8988T (cell line): Measurements from ENCODE around the gene CAMK1G.

Source experiments
- DNase-seq: peaks from one replicate; pipeline ENCODE4 v3.0.0; 2011

The CAMK1G gene

DNA sequence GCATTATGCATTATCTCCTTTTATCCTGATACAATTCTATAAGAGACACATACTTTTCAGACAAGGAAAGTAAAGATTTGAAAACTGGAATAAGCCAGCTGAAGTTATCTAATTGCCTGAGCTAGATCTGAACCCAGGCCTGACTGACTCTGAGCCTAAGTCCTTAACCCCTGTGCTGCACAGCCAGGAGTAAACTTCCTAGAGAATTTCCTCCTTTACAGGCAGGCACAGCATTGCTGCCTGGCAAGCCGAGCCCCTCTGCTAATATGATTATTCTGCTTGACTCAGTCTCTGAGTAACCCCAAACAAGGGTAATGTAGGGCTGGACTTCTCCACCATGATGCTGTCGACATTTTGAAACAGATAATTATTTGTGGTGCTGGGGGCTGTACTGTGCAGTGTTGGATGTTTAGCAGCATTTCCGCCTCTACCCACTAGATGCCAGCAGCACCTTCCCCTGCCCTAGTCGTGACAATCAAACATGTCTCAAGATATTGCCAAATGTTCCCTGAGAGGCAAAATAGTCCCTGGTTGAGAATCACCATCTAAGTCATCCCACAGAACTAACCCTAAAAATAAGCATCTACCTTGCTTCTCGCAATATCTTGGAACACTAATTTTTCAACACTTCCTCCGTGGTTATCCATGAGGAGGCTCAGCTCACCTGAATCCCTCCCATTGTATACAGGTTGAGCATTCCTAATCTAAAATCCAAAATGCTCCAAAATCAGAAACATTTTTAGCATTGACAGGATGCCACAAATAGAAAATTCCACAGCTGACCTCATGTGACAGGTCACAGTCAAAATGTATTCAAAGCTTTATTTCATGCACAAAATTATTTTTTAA lies 18.5 kb downstream of the CAMK1G start:
- DNase-seq = no peak

GRCh38 chr1:209603877-209604276 lies 20.4 kb downstream of the CAMK1G start:
- DNase-seq = no peak

GRCh38 chr1:209607102-209607794 lies 23.7 kb downstream of the CAMK1G start:
- no peak for DNase-seq

DNA sequence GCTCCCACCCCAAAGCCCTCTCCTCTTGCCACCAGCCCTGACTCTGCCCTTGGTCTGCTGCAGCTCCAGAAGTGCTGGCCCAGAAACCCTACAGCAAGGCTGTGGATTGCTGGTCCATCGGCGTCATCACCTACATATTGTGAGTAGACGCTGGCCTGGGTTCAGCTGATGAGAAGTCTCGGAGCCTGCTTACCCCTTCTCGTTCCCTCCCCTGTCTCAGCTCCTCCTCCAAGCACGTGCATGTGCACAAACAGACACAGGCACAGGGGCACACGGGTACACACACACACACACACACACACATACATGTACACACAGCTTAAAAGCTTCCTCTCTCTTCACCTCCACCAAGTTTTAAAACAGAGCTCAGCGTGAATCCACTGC lies 24.3 kb downstream of the CAMK1G start:
- DNase-seq = no peak

DNA sequence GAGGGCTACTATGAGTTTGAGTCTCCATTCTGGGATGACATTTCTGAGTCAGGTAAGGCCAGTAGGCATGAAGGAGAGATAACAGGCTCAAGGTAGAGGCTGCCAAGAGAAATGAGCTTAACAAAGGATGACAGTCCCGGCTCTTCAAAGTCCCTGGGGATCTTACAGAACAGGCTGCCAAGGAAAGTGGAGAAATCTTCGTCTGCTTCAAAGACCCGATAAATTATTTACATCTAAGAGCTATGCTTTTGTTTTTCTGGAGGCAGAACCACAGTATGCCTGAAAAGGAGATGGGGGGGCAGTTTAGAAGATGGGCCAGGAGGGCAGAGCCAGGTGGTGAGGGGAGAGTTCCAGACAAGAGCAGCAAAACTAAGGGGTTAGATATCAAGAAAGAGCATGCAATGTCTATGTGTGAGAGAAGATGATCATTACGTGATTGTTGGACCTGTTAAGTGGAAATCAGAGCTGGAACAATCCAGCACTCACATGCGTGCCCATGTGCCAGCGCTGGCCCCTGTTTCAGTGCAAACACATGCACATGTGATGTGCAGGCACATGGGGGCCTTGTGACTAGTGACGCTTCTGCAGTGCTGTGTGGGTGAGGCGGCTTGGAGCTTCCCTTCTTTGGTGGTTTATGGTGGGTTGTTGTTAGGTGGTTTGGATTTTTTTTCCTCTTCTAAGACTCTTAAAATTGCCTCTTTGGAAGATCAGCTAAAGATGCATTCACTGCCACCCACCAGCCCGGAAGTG lies 25.7 kb downstream of the CAMK1G start:
- no peak for DNase-seq

DNA sequence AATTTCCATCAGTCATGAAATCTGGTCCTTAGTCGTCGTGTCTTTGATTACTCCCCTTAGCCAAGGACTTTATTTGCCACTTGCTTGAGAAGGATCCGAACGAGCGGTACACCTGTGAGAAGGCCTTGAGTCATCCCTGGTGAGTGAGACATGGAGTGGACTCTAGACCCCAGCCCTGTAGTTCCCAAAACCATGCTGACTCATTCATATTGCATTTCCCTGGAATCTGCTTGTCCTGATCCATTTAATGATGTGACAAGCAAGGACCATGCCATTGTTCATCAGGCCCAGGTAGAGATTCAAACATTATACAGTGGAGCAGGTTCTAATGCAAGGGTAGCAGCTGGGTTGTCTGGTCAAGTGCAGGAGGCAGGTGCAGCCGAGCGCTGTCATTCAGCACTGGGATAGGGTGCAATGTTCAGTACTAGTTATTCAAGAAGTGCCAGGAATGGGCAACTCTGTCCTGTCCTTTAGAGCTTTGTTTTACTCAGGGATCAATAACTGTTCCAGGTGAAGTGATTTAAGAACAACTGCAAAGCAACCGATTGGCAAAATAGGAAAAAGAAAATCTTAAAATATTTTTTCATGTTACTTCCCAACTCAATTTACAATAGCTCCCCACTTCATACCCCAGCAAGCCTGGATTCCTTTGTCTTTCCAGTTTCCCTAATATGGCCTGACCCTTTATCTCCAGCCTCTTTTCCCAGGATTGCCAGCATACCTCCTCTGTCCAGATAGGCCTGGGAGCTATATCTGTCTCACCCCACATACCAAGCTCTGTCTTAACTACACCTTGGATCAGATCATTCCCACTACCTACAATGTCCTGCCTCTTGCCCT lies 26.5 kb downstream of the CAMK1G start:
- no peak for DNase-seq

DNA sequence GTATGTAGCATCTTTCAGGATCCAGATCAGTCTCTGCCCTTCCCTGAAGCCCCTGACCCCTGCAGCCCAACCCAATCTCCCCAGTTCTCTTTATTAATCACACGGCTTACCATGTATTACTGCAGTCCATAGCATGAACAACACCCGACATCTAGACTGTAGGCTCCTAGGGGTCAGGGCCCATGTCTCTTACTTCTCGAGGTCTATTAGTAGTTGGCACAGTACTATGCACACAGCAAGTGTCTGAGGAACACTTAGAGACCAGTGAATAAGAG lies 27.1 kb downstream of the CAMK1G start:
- no peak for DNase-seq

DNA sequence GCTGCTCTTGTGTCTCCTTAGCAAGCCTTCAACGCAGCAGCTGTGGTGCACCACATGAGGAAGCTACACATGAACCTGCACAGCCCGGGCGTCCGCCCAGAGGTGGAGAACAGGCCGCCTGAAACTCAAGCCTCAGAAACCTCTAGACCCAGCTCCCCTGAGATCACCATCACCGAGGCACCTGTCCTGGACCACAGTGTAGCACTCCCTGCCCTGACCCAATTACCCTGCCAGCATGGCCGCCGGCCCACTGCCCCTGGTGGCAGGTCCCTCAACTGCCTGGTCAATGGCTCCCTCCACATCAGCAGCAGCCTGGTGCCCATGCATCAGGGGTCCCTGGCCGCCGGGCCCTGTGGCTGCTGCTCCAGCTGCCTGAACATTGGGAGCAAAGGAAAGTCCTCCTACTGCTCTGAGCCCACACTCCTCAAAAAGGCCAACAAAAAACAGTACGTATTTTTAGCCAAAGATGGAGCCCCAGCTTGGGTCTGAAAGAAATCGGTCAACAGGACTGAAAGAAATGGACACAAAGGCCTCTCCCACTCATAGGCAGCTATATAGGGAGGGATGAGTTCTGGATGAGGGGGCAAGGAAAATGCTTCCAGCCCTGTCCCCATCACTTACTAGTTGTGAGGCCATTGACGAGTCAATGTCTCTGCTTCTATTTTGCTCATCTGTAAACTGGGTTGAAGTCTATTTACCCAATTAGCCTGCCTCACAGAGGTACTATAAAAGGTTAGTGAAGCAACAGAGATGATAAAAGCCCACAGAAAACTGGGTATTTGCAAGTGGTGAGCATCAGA lies 28.5 kb downstream of the CAMK1G start:
- no peak for DNase-seq

- no peak for DNase-seq
Measured at GRCh38 chr1:209612646-209613399, 29.3 kb downstream of the CAMK1G start.

DNA sequence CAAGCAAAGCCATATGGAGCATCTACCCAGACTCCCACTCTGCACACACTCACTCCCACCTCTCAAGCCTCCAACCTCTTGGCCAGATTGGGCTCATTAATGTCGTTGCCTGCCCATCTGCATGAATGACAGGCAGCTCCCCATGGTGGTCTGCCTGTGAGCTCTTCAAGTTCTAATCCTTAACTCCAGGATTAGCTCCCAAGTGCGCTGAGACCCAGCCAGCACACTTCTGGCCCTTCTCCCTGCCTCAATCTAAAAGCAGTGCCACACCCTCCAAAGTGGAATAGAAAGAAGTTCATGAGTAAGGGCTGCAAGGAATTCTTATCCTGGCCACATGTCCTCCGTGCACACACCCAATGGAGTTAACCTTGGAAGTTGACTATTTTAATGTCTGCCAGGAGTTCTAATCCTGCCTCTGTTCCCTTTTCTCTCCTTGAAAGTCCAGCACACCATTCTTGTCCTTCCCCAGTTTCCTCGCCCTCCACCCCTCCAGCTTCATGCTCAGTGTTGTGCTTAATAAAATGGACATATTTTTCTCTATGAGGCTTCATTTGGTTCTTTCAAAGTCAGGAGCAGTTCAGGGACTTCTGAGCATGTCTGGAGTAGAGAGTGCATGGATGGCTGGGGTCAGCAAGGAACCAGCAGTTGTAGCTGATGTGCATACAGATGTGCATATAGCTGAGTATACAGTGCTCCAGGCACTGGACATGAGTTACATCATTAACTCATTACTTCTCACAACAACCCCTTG lies 30.1 kb downstream of the CAMK1G start:
- DNase-seq = no peak

DNA sequence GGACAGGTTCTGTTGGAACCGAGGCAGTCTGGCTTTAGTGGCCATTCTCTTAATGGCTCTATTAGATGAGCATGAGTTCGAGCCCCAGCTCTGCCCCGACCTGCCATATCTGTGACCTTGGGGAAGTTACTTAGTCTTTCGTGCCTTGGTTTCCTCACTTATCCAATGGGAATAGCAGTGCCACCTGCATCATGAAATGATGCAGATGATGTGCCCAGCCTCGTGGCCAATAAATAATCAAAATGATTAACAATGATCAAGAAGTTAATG lies 30.6 kb downstream of the CAMK1G start:
- no peak for DNase-seq

DNA sequence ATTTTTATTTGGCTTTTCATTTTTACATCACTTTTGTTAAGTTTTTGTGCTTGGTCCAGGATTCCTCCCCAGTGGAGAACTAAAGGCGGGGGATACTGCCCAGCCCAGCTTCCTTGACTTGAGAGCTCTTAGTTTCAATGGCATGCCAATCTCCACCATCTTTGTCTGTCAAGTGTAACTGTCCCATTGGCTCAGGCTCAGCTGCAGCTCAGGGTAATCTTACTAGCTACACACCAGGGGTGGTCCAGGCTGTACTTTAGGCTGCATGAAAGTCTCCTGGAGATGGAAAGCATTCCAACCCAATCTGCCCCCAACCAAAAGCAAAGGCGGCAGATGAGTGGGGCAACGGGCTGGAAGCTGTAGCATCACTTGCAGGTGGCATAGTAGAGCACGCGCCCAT lies 31.4 kb downstream of the CAMK1G start:
- DNase-seq = no peak

DNA sequence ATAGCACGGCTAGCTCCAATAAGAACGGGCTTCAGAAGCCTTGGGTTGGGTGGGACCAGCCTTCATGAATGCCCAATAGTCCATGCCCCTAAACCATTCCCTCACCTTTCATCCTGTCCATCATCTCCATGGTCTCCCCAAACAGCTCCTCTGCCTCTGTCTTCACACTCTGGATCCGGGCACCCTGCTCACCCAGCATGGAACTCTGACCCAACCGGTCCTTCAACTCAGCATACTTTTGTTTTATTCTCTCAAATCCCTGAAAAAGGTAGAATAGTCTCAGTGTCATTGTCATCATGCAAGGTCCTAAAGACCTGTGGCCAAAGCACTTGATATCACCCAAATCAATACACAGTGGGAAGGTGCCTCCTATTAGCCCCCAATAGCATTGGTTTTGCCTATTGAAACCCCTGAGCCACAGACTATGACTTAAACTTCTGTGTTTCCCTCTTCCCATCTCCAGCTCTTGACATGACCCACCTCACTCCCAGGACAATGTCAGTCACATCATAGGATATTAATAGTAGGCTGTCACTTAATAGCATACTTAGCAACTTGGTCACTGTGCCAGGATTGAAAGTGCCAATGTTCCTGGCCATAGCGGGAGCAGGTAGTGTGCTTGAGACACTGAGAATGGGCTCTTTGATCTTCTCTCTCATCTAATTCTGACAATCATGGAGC lies 33.0 kb downstream of the CAMK1G start:
- DNase-seq = no peak

- DNase-seq = no peak
Measured at GRCh38 chr1:209617047-209617673, 33.6 kb downstream of the CAMK1G start.

GRCh38 chr1:209617755-209618154 lies 34.2 kb downstream of the CAMK1G start:
- DNase-seq = no peak

DNA sequence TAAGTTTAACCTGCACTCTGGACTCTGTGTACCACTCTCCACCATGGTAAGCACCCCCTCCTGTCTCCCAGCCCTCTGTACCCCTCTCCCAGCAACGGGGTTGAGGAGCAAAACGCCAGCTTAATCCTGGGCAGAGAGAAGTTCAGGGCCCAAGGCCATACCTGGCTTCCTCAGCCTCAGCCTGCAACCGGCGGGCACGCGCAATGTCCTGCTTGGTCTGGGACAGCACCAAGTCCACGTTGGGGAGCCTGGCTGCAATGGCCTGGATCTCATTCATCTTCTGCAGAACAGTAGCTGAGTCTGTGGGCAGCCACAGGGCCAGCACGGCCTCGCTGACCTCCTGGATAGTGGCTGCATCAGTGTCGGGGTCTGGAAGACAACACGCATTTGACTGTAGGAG lies 34.8 kb downstream of the CAMK1G start:
- DNase-seq = no peak

DNA sequence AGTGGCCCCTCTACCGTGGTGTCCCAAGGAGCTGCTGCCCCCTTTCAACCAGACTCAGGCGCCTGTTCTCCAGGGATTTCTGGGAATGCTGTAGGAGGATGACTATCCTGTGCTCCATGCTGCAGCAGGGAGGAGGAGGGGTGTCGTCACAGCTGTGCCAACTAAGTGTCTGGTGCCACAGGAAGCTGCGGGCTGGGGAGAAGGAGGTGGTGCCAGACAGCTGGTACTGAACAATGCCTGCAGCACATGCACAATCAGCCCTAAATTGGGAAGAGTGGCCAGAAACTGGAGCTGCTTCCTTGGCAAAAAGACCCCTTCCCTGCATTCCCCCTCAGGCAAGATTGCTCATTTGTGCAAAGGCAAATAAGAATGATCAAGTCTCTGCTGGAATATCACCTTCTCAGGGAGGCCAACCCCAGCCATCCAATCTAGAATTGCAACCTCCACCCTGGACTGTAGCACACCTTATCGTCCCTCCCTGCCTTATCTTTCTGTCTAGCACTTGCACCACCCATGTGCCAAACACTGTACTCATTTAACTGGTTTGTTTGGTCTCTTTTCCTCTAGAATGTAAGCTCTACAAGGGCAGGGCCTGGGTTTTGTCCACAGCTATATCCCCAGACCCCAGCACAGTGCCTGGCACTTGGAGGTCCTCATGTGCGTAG lies 35.4 kb downstream of the CAMK1G start:
- DNase-seq = no peak

- no peak for DNase-seq
Measured at GRCh38 chr1:209619696-209620486, 36.4 kb downstream of the CAMK1G start.
